HG03039 (cell line): ENCODE results near the gene APEX1.
"Not testable (repeated sequence)": the region's sequence is repeated elsewhere in the genome, so short reads cannot be mapped to it uniquely, and the experiment has no call there.

Experiments
- ATAC-seq: cut with Tn5 transposase; IDR thresholded peaks from one replicate; pipeline ENCODE4 v1.9.1; 2021; ENCODE audit warnings: mild to moderate bottlenecking, moderate library complexity; ENCODE audit not compliant: unreplicated experiment

The APEX1 gene

DNA sequence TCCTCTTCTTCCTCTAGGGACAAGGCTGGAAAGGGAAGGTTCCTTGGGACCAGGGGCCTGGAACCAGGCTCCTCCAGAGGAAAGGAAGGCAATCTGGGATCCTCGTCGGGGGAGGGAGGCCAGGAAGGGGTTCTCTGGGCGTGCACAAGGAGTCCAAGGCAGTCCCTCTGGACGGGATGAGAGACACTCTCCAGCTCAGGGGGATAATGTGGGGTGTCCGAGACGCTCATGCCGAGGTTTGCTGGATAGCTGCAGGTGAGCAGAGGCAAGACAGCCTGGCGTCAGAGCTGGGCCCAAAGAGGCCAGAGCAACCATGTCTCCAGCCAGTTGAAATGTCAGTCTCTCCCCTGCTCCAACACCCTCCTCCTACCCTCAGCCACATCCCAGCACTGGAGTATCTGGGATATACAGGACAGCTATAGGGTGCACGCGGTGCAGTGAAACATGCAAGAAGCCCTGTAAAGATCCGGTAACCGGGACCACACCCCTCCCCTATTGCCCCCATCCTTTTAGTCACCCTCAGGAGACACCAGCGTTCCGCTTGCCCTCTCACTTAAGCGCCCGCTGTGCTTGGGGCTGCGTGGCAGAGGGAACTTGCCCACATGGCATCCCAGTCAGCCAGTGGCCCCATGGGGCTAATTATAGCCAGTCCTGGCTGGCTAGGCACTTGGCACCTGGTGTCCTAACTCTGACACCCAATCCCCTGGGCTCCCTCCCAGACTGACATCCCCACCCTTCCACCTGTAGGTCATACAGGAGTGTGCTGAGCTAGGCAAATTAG is 19.3 kb upstream of the APEX1 start, which contains the start of gene KLHL33:
TSS of gene KLHL33 (minus strand) at position 585 of the 781 bp plus-strand sequence. CDS start at position 230, 355 bp downstream.
- ATAC-seq = no peak

- no peak for ATAC-seq
Observed at GRCh38 chr14:20436363-20436755, 18.7 kb upstream of the APEX1 start.

DNA sequence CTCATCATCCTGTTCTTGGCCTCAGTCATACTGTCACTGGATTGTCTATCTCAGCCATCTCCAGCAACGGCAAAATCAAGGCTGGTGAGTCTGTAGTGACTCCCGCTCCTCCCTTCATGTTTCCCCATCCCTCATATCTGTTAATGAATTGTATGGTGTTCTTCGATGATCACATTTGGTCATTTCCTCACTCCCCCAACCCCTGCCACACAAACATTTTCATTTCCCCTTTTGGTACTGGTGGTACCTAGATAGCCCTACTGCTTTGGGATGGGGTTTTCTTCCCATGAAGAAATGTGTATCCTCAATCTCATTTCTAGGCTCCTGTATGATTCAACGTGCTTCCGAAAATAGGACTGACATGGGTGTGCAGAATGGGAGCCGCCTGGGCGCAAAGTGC is 16.4 kb upstream of the APEX1 start:
- ATAC-seq = no peak

- ATAC-seq = no peak
Observed at GRCh38 chr14:20440465-20440864, 14.6 kb upstream of the APEX1 start.

GRCh38 chr14:20440882-20441281 is 14.1 kb upstream of the APEX1 start:
- no peak for ATAC-seq

- no peak for ATAC-seq
Observed at GRCh38 chr14:20441461-20441860, 13.6 kb upstream of the APEX1 start.

DNA sequence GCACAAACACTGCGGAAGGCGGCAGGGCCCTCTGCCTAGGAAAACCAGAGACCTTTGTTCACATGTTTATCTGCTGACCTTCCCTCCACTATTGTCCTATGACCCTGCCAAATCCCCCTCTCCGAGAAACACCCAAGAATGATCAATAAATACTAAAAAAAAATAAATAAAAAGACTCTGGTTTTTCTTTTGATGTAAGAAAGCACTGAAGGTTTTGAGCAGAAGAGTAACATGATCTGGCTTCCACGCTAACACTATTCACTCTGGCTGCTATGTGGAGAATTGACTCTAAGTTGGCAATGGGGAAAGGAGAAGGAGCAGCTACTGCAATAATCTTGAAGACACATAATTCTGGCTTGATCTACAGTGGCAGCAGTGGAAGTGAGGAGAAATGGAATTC is 11.4 kb upstream of the APEX1 start:
- ATAC-seq = not testable (repeated sequence)

GRCh38 chr14:20446889-20447288 is 8.1 kb upstream of the APEX1 start:
- ATAC-seq = no peak

- ATAC-seq = not testable (repeated sequence)
Observed at GRCh38 chr14:20452831-20453230, 2.2 kb upstream of the APEX1 start.

- peak; percentile 50 for ATAC-seq
Observed at GRCh38 chr14:20455355-20456300, 602 bp downstream of the APEX1 start.

DNA sequence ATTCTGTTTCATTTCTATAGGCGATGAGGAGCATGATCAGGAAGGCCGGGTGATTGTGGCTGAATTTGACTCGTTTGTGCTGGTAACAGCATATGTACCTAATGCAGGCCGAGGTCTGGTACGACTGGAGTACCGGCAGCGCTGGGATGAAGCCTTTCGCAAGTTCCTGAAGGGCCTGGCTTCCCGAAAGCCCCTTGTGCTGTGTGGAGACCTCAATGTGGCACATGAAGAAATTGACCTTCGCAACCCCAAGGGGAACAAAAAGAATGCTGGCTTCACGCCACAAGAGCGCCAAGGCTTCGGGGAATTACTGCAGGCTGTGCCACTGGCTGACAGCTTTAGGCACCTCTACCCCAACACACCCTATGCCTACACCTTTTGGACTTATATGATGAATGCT is 1.9 kb downstream of the APEX1 start:
- no peak for ATAC-seq

DNA sequence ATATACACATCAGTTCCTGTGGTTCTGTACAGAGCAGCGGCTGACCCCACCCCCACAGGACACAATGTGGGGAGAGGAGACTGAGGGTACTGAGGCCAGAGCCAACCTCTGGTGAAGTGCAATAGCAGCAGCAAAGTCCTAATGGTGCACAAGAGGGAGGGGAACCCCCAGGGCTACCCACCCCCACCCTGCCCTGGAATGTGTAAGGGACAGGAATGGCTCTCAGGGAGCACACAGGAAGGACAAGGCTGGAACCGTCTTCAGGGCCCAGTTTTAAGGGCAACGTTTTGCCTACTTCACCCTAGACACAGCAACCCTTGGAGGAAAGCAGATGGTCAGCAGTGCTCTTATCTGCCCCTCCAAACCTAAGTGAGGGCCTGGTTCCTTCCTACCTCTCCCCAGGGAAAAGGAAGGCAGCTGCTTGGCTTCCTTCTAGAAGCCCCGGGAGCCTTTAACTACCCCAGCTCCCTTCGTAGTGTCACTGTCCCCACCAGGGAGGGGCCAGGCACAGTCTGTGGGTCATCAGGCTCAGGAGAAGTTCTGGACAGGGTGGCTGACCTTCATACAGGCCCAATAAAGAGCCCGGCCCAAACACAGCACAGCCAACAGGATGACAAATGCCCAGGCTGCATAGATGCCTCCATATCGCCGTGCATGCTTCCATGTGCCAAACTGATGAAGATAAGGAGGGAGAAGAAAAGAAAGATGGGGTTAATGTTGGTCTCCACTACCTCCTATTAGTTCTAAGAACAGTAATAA is 3.2 kb downstream of the APEX1 start:
- ATAC-seq = no peak

DNA sequence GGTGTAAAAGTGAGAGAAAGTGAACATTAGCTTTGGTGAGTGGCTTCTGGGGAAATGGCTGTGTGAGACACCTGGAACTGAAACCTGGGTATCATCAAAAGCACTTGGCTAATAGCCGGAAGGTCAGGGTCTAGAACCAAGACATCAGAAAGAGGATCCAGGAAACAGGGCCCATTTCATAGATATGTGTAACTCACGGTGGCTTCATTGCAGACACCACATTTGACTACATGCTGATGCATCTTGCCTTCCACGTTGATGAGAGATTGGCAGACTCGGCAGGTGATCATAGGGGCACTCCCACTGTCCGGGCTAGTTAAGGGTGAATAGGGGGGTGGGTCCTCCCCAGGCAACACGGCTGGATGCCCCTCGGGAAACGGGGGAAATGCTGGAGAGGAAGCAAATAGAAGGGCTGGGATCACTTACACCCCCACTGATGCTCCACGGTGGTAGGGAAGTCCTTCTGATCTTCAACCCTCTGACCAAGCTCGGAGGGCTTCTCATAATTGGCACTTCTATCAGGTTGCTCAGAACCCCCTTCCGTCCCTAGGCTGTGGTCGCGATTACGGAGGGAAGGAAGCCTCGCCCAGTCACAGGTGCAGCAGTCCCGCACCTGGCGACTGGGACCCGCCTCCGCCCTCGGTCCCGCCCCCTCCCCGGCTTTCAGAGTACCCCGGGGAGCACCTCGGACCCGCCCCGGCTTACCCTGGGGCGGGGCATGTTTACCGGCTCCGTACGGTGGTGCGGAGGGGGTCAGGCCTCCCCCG is 5.6 kb downstream of the APEX1 start:
- ATAC-seq = peak; percentile 11

GRCh38 chr14:20461225-20462141 is 6.5 kb downstream of the APEX1 start, which contains the start of gene PIP4P1:
TSS of gene PIP4P1 (minus strand) at chr14:20461434. CDS start at chr14:20461325, 109 bp downstream.
- peak; percentile 90 for ATAC-seq

GRCh38 chr14:20468764-20469241 is 13.8 kb downstream of the APEX1 start:
- ATAC-seq = no peak

DNA sequence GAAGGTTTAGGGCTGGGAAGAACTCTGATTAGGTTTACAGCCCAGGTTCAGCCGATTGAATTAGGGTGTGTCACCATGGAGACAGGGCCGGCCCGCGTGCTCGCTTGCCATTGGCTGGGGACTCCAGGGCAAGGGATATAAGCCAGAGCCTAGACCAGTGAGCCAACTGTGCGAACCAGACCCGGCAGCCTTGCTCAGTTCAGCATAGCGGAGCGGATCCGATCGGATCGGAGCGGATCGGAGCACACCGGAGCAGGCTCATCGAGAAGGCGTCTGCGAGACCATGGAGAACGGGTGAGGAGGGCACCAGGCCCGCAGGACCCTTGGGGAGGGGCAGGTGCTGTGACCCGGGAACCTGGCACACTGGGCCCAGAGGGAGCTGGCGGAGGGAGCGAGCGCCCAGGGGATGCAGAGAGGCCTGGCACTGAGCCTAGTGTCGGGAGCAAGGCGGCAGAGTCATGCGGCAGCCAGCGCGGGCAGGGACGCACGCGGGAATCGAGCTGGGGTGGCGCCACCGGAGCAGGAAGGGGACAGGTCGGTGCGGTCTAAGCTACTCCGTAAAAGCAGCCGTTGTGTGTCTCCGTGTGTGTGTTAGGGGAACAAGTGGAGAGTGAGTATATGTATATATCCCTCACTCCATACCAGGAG is 14.3 kb downstream of the APEX1 start, which contains the start of gene PNP:
TSS of gene PNP (plus strand) at position 165 of the 648 bp plus-strand sequence. CDS start at position 284, 119 bp downstream.
- ATAC-seq = peak; percentile 95

- peak; percentile 44 for ATAC-seq
Observed at GRCh38 chr14:20469890-20470602, 15.0 kb downstream of the APEX1 start.

DNA sequence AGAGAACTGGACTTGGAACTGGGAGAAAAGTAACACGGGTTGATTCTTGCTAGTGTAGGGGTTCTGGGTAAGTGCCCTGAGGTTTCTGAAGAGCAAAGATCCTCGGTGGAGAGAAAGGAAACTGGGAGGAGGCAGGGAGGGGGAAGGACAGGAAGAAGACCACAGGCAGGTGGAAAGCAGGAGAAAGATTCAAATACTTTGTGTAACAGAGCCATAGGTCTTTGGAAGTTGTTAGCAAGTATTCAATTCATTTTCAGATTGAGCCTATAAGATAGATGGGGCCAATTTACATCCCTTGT is 15.5 kb downstream of the APEX1 start:
- no peak for ATAC-seq
